Hepatocyte (in vitro differentiated cells): ENCODE data around the gene PIBF1.

Experiments used
- CTCF ChIP-seq: fragments of 200-600 bp; sonication (generic); IDR thresholded peaks from 2 replicates; pipeline ENCODE4 v1.5.1; 2016; ENCODE audit warnings: antibody characterized with exemption, mild to moderate bottlenecking; ENCODE audit not compliant: poor library complexity
- EZH2 ChIP-seq: fragments of 200-600 bp; sonication (generic); IDR thresholded peaks from 2 replicates; pipeline ENCODE4 v1.6.1; 2016; ENCODE audit warnings: antibody characterized with exemption, mild to moderate bottlenecking, borderline replicate concordance

- TF ChIP-seq EZH2 = no peak
- TF ChIP-seq CTCF = no peak
Observed at GRCh38 chr13:72740015-72740414, 41.9 kb upstream of the PIBF1 start.
